ENCODE data around the gene CHST14.

- TF ChIP-seq, protein P1, sequence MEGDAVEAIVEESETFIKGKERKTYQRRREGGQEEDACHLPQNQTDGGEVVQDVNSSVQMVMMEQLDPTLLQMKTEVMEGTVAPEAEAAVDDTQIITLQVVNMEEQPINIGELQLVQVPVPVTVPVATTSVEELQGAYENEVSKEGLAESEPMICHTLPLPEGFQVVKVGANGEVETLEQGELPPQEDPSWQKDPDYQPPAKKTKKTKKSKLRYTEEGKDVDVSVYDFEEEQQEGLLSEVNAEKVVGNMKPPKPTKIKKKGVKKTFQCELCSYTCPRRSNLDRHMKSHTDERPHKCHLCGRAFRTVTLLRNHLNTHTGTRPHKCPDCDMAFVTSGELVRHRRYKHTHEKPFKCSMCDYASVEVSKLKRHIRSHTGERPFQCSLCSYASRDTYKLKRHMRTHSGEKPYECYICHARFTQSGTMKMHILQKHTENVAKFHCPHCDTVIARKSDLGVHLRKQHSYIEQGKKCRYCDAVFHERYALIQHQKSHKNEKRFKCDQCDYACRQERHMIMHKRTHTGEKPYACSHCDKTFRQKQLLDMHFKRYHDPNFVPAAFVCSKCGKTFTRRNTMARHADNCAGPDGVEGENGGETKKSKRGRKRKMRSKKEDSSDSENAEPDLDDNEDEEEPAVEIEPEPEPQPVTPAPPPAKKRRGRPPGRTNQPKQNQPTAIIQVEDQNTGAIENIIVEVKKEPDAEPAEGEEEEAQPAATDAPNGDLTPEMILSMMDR (conservative IDR thresholded peaks at IDR 0.05; ENCODE audit: low read depth, low read length) = no peak
- TF ChIP-seq EZH2 (IDR thresholded peaks at IDR 0.05; ENCODE audit: borderline replicate concordance, low read depth, low read length, poor library complexity, severe bottlenecking) = no peak
These were observed 41.7 kb downstream of the CHST14 start for GRCh38 chr15:40512440-40512839.
